Keratinocyte (primary cell): ENCODE results near the gene CCDC148. TPM values are rescaled to one million over a fixed set of nuclear protein-coding genes. Genes with fewer than 3 reads are reported as not detected.

Source experiments
- DNase-seq: peaks from one replicate; pipeline ENCODE4 v3.0.0-alpha.2; 2011; ENCODE audit warnings: low read depth, missing footprints, low spot score
- FAIRE-seq: peaks from 2 replicates; lab custom pipeline; 2011; peaks lifted over from hg19 to GRCh38; lab: Jason Lieb, UNC
- H2AFZ ChIP-seq: 2 replicates; pipeline ENCODE4 v1.6.0; 2012; ENCODE audit warnings: low read length, control low read depth, inconsistent platforms; ENCODE audit not compliant: control insufficient read depth
- H3K27ac ChIP-seq: 2 replicates; pipeline ENCODE4 v1.5.1; 2011; ENCODE audit warnings: low read length; ENCODE audit not compliant: control insufficient read depth, insufficient read depth
- H3K27me3 ChIP-seq: 3 replicates; pipeline ENCODE4 v1.6.0; 2011; ENCODE audit warnings: low read length; ENCODE audit not compliant: control insufficient read depth, insufficient read depth; ENCODE audit errors: extremely low read depth
- H3K36me3 ChIP-seq, 2 experiments: 2 replicates in 1 of 2; 3 replicates in 1 of 2; pipeline ENCODE4 v1.5.1; 2011; ENCODE audit warnings: low read length in 2 of 2, mild to moderate bottlenecking in 1 of 2; ENCODE audit not compliant: control insufficient read depth in 2 of 2, insufficient read depth in 2 of 2; ENCODE audit errors: extremely low read depth in 1 of 2
- H3K4me1 ChIP-seq: 3 replicates; pipeline ENCODE4 v1.5.1; 2011; ENCODE audit warnings: low read length; ENCODE audit not compliant: control insufficient read depth, insufficient read depth; ENCODE audit errors: extremely low read depth
- H3K4me2 ChIP-seq: 3 replicates; pipeline ENCODE4 v1.6.0; 2011; ENCODE audit warnings: low read depth, low read length; ENCODE audit not compliant: control insufficient read depth, insufficient read depth; ENCODE audit errors: extremely low read depth
- H3K4me3 ChIP-seq, 3 experiments: fragments of 200-600 bp in 1 of 3; sonication (generic) in 1 of 3; 2 replicates in 2 of 3; 3 replicates in 1 of 3; pipeline ENCODE4 v1.5.1; 2011 to 2016; ENCODE audit warnings: low read length in 3 of 3, mild to moderate bottlenecking in 3 of 3, control low read depth in 2 of 3, inconsistent platforms in 1 of 3, low read depth in 1 of 3, mixed read lengths in 1 of 3, mixed run types in 1 of 3, moderate library complexity in 1 of 3; ENCODE audit not compliant: control insufficient read depth in 2 of 3, insufficient read depth in 2 of 3; ENCODE audit errors: extremely low read depth in 1 of 3
- H3K79me2 ChIP-seq: 2 replicates; pipeline ENCODE4 v1.6.0; 2012; ENCODE audit warnings: low read length; ENCODE audit not compliant: control insufficient read depth, insufficient read depth
- H3K9ac ChIP-seq: 3 replicates; pipeline ENCODE4 v1.6.0; 2011; ENCODE audit warnings: low read length; ENCODE audit not compliant: control insufficient read depth, insufficient read depth; ENCODE audit errors: extremely low read depth
- H3K9me1 ChIP-seq: 3 replicates; pipeline ENCODE4 v1.6.0; 2011; ENCODE audit warnings: low read length; ENCODE audit not compliant: control insufficient read depth, insufficient read depth; ENCODE audit errors: extremely low read depth
- H3K9me3 ChIP-seq: 2 replicates; pipeline ENCODE4 v1.5.1; 2012; ENCODE audit warnings: low read depth, low read length; ENCODE audit not compliant: control insufficient read depth
- H4K20me1 ChIP-seq: 3 replicates; pipeline ENCODE4 v1.6.0; 2011; ENCODE audit warnings: low read length; ENCODE audit not compliant: control insufficient read depth, insufficient read depth; ENCODE audit errors: extremely low read depth
- CTCF ChIP-seq, 3 experiments: IDR thresholded peaks in 1 of 3; conservative IDR thresholded peaks in 1 of 3; optimal IDR thresholded peaks in 1 of 3; 2 replicates in 2 of 3; 3 replicates in 1 of 3; pipeline versions ENCODE3 to v1.5.1; 2011; ENCODE audit warnings: low read length in 3 of 3, mild to moderate bottlenecking in 3 of 3, moderate library complexity in 2 of 3, control low read depth in 1 of 3, inconsistent platforms in 1 of 3; ENCODE audit not compliant: insufficient read depth in 2 of 3; ENCODE audit errors: extremely low read depth in 1 of 3
- EZH2 ChIP-seq: IDR thresholded peaks from one replicate; pipeline ENCODE4 v1.6.1; 2012; ENCODE audit warnings: inconsistent platforms, mild to moderate bottlenecking, low read length, moderate library complexity
- dilution Hi-C: fragments of 300-500 bp; cut with MboI; formaldehyde crosslinking; loops from one replicate; pipeline ENCODE4 v1.7.0; 2020; ENCODE audit warnings: low sequenced_read_pairs; ENCODE audit not compliant: extremely low pct_ligation_motif_present
- polyA plus RNA-seq, 5 experiments: library from polyadenylated mRNA; depleted of rRNA in 3 of 5; stranded (reverse) in 3 of 5; stranded (forward) in 1 of 5; unstranded in 1 of 5; fragments of >200 nt; gene quantifications; 1 replicate in 1 of 5; 2 replicates in 3 of 5; 3 replicates in 1 of 5; pipeline versions ENCODE4 v1.2.1 to v1.2.3, GENCODE V29; 2011 to 2012; ENCODE audit warnings: missing spikeins in 2 of 5, low read depth in 1 of 5, low replicate concordance in 1 of 5

Gene CCDC148
- polyA plus RNA-seq, 1 donor (not counting 4 experiments of a cell fraction or from before 2014, with no cell fraction given), result 0.39 TPM

- Histone ChIP-seq H3K36me3 (no peaks in the 10 kb centered on the region), H3K79me2 (no peaks in the 10 kb centered on the region), H3K4me3 (no peak overlapping the region), H2AFZ (no peak overlapping the region), H3K9me3 (no peaks in the 10 kb centered on the region), H3K4me1 (no peaks in the 10 kb centered on the region), H3K27me3 (no peaks in the 10 kb centered on the region), H3K4me2 (no peak overlapping the region), H4K20me1 (no peaks in the 10 kb centered on the region), H3K9ac (no peak overlapping the region), H3K27ac (no peak overlapping the region), H3K9me1 (no peaks in the 10 kb centered on the region)
- dilution Hi-C loops, result no loop called here
- TF ChIP-seq CTCF (optimal IDR thresholded peaks at IDR 0.05 in 1 of 3, IDR thresholded peaks at IDR 0.05 in 1 of 3, conservative IDR thresholded peaks at IDR 0.05 in 1 of 3; ENCODE audit: extremely low read depth in 1 of 3, insufficient read depth in 2 of 3, low read length in 3 of 3) (no peak), EZH2 (no peak)
- DNase-seq (no peak), FAIRE-seq (no peak)
These were observed 282.1 kb downstream of the CCDC148 start for GRCh38 chr2:158174495-158174894.

GRCh38 chr2:158172719-158173118, 283.8 kb downstream of the CCDC148 start:
- Histone ChIP-seq H4K20me1 (no peaks in the 10 kb centered on the region), H3K27me3 (no peaks in the 10 kb centered on the region), H3K4me2 (no peak overlapping the region), H3K9ac (no peak overlapping the region), H3K79me2 (no peaks in the 10 kb centered on the region), H3K9me1 (no peaks in the 10 kb centered on the region), H3K36me3 (no peaks in the 10 kb centered on the region), H3K27ac (no peak overlapping the region), H3K9me3 (no peaks in the 10 kb centered on the region), H2AFZ (no peak overlapping the region), H3K4me1 (no peaks in the 10 kb centered on the region), H3K4me3 (no peak overlapping the region)
- no peak for DNase-seq
- FAIRE-seq, result no peak
- dilution Hi-C loops, result no loop called here
- TF ChIP-seq EZH2 (no peak), CTCF (optimal IDR thresholded peaks at IDR 0.05 in 1 of 3, IDR thresholded peaks at IDR 0.05 in 1 of 3, conservative IDR thresholded peaks at IDR 0.05 in 1 of 3; ENCODE audit: extremely low read depth in 1 of 3, insufficient read depth in 2 of 3, low read length in 3 of 3) (no peak)
